Chondrocyte (in vitro differentiated cells): Measurements from ENCODE around the gene ATXN7L1. TPM values are rescaled to one million over a fixed set of nuclear protein-coding genes. Genes with fewer than 3 reads are reported as not detected.

Experiments
- DNase-seq: peaks from one replicate; pipeline ENCODE4 v3.0.0; 2021; ENCODE audit warnings: mixed read lengths, low spot score
- H3K27ac Mint-ChIP-seq: one replicate; pipeline ENCODE4 v1.8.0; 2021; ENCODE audit warnings: mild to moderate bottlenecking, moderate library complexity, mixed read lengths; ENCODE audit not compliant: unreplicated experiment
- H3K27me3 Mint-ChIP-seq: 2 replicates; pipeline ENCODE4 v1.8.0; 2021; ENCODE audit warnings: low read depth, mixed read lengths
- H3K36me3 Mint-ChIP-seq: 2 replicates; pipeline ENCODE4 v1.8.0; 2021; ENCODE audit warnings: low read depth, mixed read lengths
- H3K4me1 Mint-ChIP-seq: 2 replicates; pipeline ENCODE4 v1.8.0; 2021; ENCODE audit warnings: low read depth, mild to moderate bottlenecking, mixed read lengths
- H3K4me3 Mint-ChIP-seq: one replicate; pipeline ENCODE4 v1.8.0; 2021; ENCODE audit warnings: mild to moderate bottlenecking, moderate library complexity, mixed read lengths; ENCODE audit not compliant: unreplicated experiment
- H3K9me3 Mint-ChIP-seq: 2 replicates; pipeline ENCODE4 v1.8.0; 2021; ENCODE audit warnings: low read depth, mixed read lengths
- CTCF ChIP-seq: fragments of 200-600 bp; sonication (generic); IDR thresholded peaks from 2 replicates; pipeline ENCODE4 v1.5.0; 2021; ENCODE audit warnings: antibody characterized with exemption, mild to moderate bottlenecking, moderate library complexity
- total RNA-seq: library from RNA; stranded (reverse); gene quantifications from 3 replicates; pipeline ENCODE4 v1.2.1, GENCODE V29; 2021

ATXN7L1 gene
- total RNA-seq, 1 donor from 2014 or later, result 6.4 TPM

GRCh38 chr7:105751054-105751453, 125.3 kb downstream of the ATXN7L1 start:
- no peak for DNase-seq
- no peak for TF ChIP-seq CTCF
- Mint-ChIP-seq H3K4me1 (peaks cover 9% of the 10 kb centered on the region), H3K27me3 (no peaks in the 10 kb centered on the region), H3K9me3 (no peaks in the 10 kb centered on the region), H3K27ac (no peak overlapping the region), H3K4me3 (no peak overlapping the region), H3K36me3 (peaks cover 3% of the 10 kb centered on the region)

- peak; percentile 34 for TF ChIP-seq CTCF
- Mint-ChIP-seq H3K27me3 (no peaks in the 10 kb centered on the region), H3K4me1 (peaks cover 9% of the 10 kb centered on the region), H3K9me3 (no peaks in the 10 kb centered on the region), H3K27ac (no peak overlapping the region), H3K36me3 (peaks cover 5% of the 10 kb centered on the region), H3K4me3 (no peak overlapping the region)
- DNase-seq, result no peak
These were observed 127.7 kb downstream of the ATXN7L1 start for GRCh38 chr7:105748701-105749100.

- no peak for TF ChIP-seq CTCF
- Mint-ChIP-seq H3K27me3 (no peaks in the 10 kb centered on the region), H3K4me3 (no peak overlapping the region), H3K4me1 (peaks cover 9% of the 10 kb centered on the region), H3K9me3 (no peaks in the 10 kb centered on the region), H3K36me3 (peaks cover 4% of the 10 kb centered on the region), H3K27ac (no peak overlapping the region)
- DNase-seq, result no peak
These were observed 130.6 kb downstream of the ATXN7L1 start for GRCh38 chr7:105745681-105746330.

- TF ChIP-seq CTCF, result no peak
- Mint-ChIP-seq H3K4me3 (no peak overlapping the region), H3K27me3 (no peaks in the 10 kb centered on the region), H3K27ac (no peak overlapping the region), H3K9me3 (no peaks in the 10 kb centered on the region), H3K4me1 (peaks cover 14% of the 10 kb centered on the region), H3K36me3 (peaks cover 2% of the 10 kb centered on the region)
- DNase-seq, result no peak
These were observed 132.1 kb downstream of the ATXN7L1 start for GRCh38 chr7:105744258-105744657.

GRCh38 chr7:105743351-105744090, 132.9 kb downstream of the ATXN7L1 start:
- no peaks in the 10 kb centered on the region for H3K27me3 Mint-ChIP-seq
- DNase-seq, result no peak
- peaks cover 7% of the 10 kb centered on the region for H3K4me1 Mint-ChIP-seq
- TF ChIP-seq CTCF, result no peak
- H3K4me3 Mint-ChIP-seq, result no peak overlapping the region
- no peaks in the 10 kb centered on the region for H3K9me3 Mint-ChIP-seq
- H3K27ac Mint-ChIP-seq, result no peak overlapping the region
- H3K36me3 Mint-ChIP-seq, result peaks cover 2% of the 10 kb centered on the region
